Renal cortex interstitium (tissue), 11 donors: ENCODE results near the gene KLRD1. TPM values are rescaled to one million over a fixed set of nuclear protein-coding genes. Genes with fewer than 3 reads are reported as not detected.
A peak's percentile ranks its signal among the peaks of the same experiment; 100 is the strongest.
"Not testable (repeated sequence)": the region's sequence is repeated elsewhere in the genome, so short reads cannot be mapped to it uniquely, and the experiment has no call there.

Experiments used
- DNase-seq, 11 donors: peaks; one replicate each; pipeline ENCODE4 v3.0.0-alpha.2; 2013; ENCODE audit warnings: low read depth in 9 of 11, low spot score in 4 of 11; ENCODE audit errors: extremely low read depth in 1 of 11
- polyA plus RNA-seq, 3 donors: library from polyadenylated mRNA; unstranded; fragments of 120-200 nt; gene quantifications; one replicate each; pipeline ENCODE4 v1.2.1, GENCODE V29; 2013; ENCODE audit not compliant: insufficient read length in 3 of 3

Gene KLRD1
- polyA plus RNA-seq, 3 donors = 0.23 to 0.70 (median 0.53) TPM

GRCh38 chr12:10328691-10329090 is 21.0 kb downstream of the KLRD1 start:
- DNase-seq = not testable (repeated sequence)

GRCh38 chr12:10331642-10332239 is 24.1 kb downstream of the KLRD1 start:
- DNase-seq = peak in 10 of 11 donors; percentile 11 to 36 (median 28)

GRCh38 chr12:10336196-10336595 is 28.5 kb downstream of the KLRD1 start:
- not testable (repeated sequence) for DNase-seq

GRCh38 chr12:10338470-10338869 is 30.8 kb downstream of the KLRD1 start:
- DNase-seq = not testable (repeated sequence)

- no peak for DNase-seq
Observed at GRCh38 chr12:10339053-10339840, 31.6 kb downstream of the KLRD1 start.

- not testable (repeated sequence) for DNase-seq
Observed at GRCh38 chr12:10340946-10341345, 33.3 kb downstream of the KLRD1 start.

GRCh38 chr12:10341892-10342509 is 34.3 kb downstream of the KLRD1 start:
- no peak for DNase-seq

- DNase-seq = not testable (repeated sequence)
Observed at GRCh38 chr12:10351457-10351856, 43.8 kb downstream of the KLRD1 start.

GRCh38 chr12:10354071-10354470 is 46.4 kb downstream of the KLRD1 start:
- no peak for DNase-seq

- no peak for DNase-seq
Observed at GRCh38 chr12:10354502-10354901, 46.8 kb downstream of the KLRD1 start.

GRCh38 chr12:10358131-10358530 is 50.5 kb downstream of the KLRD1 start:
- DNase-seq = no peak

GRCh38 chr12:10358969-10359368 is 51.3 kb downstream of the KLRD1 start:
- no peak for DNase-seq

- no peak for DNase-seq
Observed at GRCh38 chr12:10361084-10361483, 53.4 kb downstream of the KLRD1 start.

- no peak for DNase-seq
Observed at GRCh38 chr12:10361622-10362021, 54.0 kb downstream of the KLRD1 start.

GRCh38 chr12:10362325-10362724 is 54.7 kb downstream of the KLRD1 start:
- DNase-seq = no peak

GRCh38 chr12:10362828-10363657 is 55.4 kb downstream of the KLRD1 start:
- peak in 1 of 11 donors; percentile 31 for DNase-seq

GRCh38 chr12:10363658-10363913 is 55.9 kb downstream of the KLRD1 start:
- no peak for DNase-seq

- DNase-seq = peak in 6 of 11 donors; percentile 56 to 72 (median 65)
Observed at GRCh38 chr12:10363914-10364814, 56.5 kb downstream of the KLRD1 start.
